Measurements from ENCODE around the gene MSANTD7. TPM values are rescaled to one million over a fixed set of nuclear protein-coding genes. Genes with fewer than 3 reads are reported as not detected.
"Not testable (repeated sequence)": the region's sequence is repeated elsewhere in the genome, so short reads cannot be mapped to it uniquely, and the experiment has no call there.

The MSANTD7 gene, protein sequence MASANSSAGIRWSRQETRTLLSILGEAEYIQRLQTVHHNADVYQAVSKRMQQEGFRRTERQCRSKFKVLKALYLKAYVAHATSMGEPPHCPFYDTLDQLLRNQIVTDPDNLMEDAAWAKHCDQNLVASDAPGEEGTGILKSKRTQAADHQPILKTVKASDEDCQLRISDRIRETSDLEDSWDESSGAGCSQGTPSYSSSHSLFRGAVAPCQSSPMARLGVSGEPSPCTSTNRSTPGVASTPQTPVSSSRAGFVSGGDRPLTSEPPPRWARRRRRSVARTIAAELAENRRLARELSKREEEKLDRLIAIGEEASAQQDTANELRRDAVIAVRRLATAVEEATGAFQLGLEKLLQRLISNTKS
- total RNA-seq: 5.6 TPM
- long read RNA-seq, full-length matches to known transcripts: 3 of 3 reads
- long read RNA-seq, partial matches to known transcripts: 0 of 3 reads
- long read RNA-seq, other reads (novel, unspliced or antisense): 0 of 3 reads

DNA sequence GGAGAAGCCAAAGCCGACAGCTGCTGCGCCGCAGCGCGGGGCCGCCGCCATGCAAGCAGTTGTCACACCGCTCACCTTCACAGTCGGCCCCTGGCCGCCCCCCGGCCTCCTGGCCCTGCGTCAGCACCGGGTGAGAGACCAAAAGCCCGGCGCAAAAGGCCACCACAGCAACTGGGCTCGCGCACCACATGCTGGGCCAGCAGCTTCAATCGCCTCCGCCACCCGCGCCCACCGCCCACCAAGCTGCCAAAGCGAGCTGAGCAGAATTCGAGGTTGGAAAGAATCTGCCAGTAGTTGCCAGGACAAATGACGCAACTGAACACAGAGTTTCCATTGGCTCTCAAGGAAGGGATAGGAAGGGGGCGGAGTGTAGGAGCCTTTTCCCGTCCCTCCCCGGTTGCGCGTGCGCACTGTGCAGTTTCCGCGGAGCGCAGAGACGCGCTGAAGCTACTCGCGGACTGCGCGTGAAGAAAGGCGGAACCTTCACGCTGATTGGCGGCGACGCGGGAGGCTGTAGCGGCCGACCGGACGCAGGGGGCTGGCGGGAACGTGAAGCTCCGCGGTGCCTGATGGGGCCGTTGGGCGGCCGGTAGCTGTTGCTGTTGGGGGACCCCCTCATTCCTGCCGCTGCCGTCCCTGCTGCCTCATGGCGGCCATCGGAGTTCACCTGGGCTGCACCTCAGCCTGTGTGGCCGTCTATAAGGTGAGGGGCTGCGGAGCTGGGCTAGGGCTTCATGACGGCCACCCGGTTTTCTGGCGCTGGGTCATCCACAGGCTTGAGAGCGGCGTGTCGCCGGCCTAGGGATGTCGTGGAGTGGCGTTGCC is at the start of gene MSANTD7, which contains the start of the genes CDNF and HSPA14:
Gene MSANTD7 (plus strand): TSS at position 550 of the 825 bp plus-strand sequence. CDS start 3,979 bp downstream, outside the sequence.
Gene CDNF (minus strand): TSS at position 281 of the 825 bp plus-strand sequence. CDS start 91 bp downstream, at position 190.
Gene HSPA14 (plus strand): TSS at position 550 of the 825 bp plus-strand sequence. CDS start 97 bp downstream, at position 647.
- ATAC-seq (peak; percentile 99), DNase-seq (ENCODE audit: missing footprints) (peak; percentile 99)
- intact Hi-C loops (cut with DNase I): loop anchor here (2.0 to 10.0 kb wide), 4 partner anchors 39 to 267 kb away; partner anchors contain the start of genes MEIG1 and SUV39H2

DNA sequence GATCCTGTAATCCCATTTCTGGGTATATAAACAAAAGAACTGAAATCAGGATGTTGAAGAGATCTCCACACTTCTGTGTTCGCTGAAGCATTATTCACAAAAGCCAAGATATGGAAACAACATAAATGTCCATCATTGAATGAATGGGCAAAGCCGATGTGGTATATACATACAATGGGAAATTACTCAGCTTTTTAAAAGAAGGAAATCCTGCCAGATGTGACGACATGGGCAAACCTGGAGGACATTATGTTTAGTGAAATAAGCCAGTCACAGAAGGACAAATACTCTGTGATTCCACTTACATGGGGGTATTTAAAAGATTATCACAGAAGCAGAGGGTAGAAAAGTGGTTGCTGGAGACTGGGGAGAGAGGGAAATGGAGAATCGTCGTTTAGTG is 39.5 kb upstream of the MSANTD7 start:
- ATAC-seq: no peak

DNA sequence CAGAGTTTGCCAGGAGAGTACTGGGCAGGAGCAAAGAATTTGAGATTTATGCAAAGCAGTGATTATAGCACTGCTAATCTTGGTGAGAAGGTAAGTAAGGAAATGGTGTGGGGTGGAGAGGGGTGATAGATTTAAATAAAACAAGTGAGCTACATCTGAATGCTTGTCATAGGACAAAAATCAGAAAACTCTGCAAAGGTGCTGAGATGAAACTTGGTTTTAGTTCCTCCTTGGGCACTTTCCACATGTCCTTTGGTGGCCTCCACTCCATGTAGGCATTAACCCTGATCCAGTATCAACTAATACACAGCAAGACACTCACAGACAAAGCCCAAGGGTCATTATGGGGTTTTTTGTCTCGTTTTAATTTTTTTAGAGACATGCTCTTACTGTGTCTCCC is 37.7 kb upstream of the MSANTD7 start:
- intact Hi-C loops (cut with DNase I): no loop called here
- DNase-seq (ENCODE audit: missing footprints): no peak
- no peak for ATAC-seq

More for the DNA sequence above, 39.5 kb upstream of the MSANTD7 start:
- intact Hi-C loops (cut with DNase I): no loop called here
- no peak for DNase-seq (ENCODE audit: missing footprints)

DNA sequence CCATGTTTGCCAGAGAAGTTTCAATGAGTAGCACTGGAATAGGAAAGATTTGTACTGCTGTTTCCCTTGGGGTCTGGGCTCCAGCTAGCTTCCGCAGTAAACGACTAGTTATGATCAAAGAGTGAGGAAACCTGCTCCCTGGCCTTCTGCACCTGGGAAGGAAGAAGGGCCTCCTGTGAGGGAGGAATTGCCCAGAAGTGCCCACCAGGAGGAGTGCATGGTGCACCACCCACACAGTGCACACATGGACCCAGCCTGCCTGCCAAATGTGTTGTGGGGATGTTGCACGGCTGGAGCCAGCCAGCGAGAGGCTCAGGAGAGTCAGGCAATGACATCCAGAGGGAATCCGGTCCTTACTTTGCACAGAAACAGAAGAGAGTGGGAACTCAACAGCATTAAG is 36.4 kb upstream of the MSANTD7 start:
- intact Hi-C loops (cut with DNase I): no loop called here
- DNase-seq (ENCODE audit: missing footprints) (no peak), ATAC-seq (no peak)

GRCh38 chr10:14803827-14804226 is 34.3 kb upstream of the MSANTD7 start:
- DNase-seq (ENCODE audit: missing footprints): no peak
- ATAC-seq: no peak
- intact Hi-C loops (cut with DNase I): no loop called here

- DNase-seq (ENCODE audit: missing footprints) (no peak), ATAC-seq (no peak)
- intact Hi-C loops (cut with DNase I): no loop called here
These were observed 31.8 kb upstream of the MSANTD7 start for GRCh38 chr10:14806318-14806717.

- DNase-seq (ENCODE audit: missing footprints) (no peak), ATAC-seq (no peak)
- intact Hi-C loops (cut with DNase I): no loop called here
These were observed 26.8 kb upstream of the MSANTD7 start for GRCh38 chr10:14810969-14811953.

- ATAC-seq: no peak
These were observed 25.8 kb upstream of the MSANTD7 start for GRCh38 chr10:14812271-14812670.

GRCh38 chr10:14815681-14816080 is 22.4 kb upstream of the MSANTD7 start:
- ATAC-seq (no peak), DNase-seq (ENCODE audit: missing footprints) (no peak)
- intact Hi-C loops (cut with DNase I): no loop called here

More at GRCh38 chr10:14812271-14812670, 25.8 kb upstream of the MSANTD7 start:
- DNase-seq (ENCODE audit: missing footprints): no peak
- intact Hi-C loops (cut with DNase I): no loop called here

DNA sequence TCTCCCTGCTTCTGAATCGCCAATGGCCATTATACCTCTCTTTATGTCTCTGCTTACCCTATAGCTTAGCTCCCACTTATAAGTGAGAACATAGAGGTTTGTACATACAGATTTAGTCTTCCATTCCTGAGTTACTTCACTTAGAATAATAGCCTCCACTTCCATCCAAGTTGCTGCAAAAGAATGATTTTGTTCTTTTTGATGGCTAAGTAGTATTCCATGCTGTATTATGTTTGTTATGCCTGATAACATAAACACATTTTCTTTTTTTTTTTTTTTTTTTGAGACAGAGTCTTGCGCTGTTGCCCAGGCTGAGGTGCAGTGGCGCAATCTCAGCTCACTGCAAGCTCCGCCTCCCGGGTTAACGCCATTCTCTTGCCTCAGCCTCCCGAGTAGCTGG is 21.4 kb upstream of the MSANTD7 start:
- ATAC-seq; intact Hi-C loops (cut with DNase I); DNase-seq (ENCODE audit: missing footprints): not testable (repeated sequence)

- intact Hi-C loops (cut with DNase I): loop anchor here (5.0 kb wide), 2 partner anchors 283 to 323 kb away; no protein-coding TSS in a partner anchor
- no peak for DNase-seq (ENCODE audit: missing footprints)
- no peak for ATAC-seq
These were observed 17.9 kb upstream of the MSANTD7 start for GRCh38 chr10:14820010-14820774.

DNA sequence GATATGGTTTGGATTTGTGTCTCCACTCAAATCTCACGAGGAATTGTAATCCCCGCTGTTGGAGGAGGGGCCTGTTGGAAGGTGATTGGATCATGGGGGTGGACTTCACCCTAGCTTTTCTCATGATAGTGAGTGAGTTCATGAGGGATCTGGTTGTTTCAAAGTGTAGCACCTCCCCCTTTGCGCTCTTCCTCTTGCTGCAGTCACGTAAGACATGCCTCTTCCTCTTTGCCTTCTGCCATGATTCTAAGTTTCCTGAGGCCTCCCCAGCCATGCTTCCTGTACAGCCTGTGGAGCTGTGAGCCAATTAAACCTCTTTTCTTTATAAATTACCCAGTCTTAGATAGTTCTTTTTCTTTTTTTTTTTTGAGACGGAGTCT is 17.3 kb upstream of the MSANTD7 start:
- ATAC-seq (no peak), DNase-seq (ENCODE audit: missing footprints) (no peak)
- intact Hi-C loops (cut with DNase I): loop anchor here (5.0 kb wide), 2 partner anchors 283 to 323 kb away; no protein-coding TSS in a partner anchor

DNA sequence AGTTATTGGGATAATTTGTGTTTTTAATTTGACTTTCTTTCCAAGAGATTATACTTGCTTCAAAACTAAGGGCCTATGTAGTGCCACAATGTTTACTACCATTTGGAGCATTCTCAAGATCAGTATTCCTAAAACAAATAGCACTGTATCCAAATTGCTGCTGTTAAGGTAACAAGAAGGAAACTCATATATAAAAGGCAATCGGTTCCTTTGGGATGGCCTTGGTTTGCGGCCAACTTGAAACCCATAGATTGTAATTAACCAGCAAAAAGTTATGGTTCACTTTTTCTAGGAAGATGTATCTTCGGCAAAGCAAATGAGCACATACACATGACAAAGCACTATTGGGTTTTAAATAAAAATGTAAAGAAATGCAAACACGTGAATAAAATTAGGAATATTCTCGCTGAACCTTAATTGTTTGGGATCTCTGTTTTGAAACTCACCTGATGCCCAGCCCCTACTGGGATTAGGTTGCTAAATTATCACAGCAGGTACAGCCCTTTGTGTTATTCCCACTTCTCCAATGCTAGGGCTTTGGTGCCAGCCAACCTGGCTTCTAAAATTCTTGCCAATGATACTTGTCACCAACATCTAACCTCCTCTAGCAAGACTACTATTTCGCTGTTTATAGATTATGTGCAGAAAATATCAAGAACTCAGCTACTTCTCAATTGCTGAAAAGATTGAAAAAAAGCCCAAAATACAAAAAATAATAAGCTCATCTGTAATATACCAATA is 16.3 kb upstream of the MSANTD7 start:
- no peak for ATAC-seq
- intact Hi-C loops (cut with DNase I): loop anchor here (5.0 kb wide), 2 partner anchors 285 to 325 kb away; no protein-coding TSS in a partner anchor
- DNase-seq (ENCODE audit: missing footprints): no peak

GRCh38 chr10:14822879-14823755 is 15.0 kb upstream of the MSANTD7 start:
- no peak for ATAC-seq
- intact Hi-C loops (cut with DNase I): loop anchor here (5.0 kb wide), 2 partner anchors 286 to 326 kb away; no protein-coding TSS in a partner anchor
- no peak for DNase-seq (ENCODE audit: missing footprints)

- ATAC-seq: no peak
- intact Hi-C loops (cut with DNase I): loop anchor here (5.0 kb wide), 2 partner anchors 287 to 327 kb away; no protein-coding TSS in a partner anchor
- no peak for DNase-seq (ENCODE audit: missing footprints)
These were observed 14.1 kb upstream of the MSANTD7 start for GRCh38 chr10:14823966-14824365.

Data from Right ventricle myocardium inferior (tissue), 1 donor.